GM23338 (cell line): ENCODE results near the gene CDC45.

Source experiments
- EZH2phosphoT487 ChIP-seq: fragments of 200-600 bp; sonication (generic); IDR thresholded peaks from one replicate; pipeline ENCODE4 v1.8.1; 2018; ENCODE audit warnings: antibody characterized with exemption; ENCODE audit not compliant: unreplicated experiment
- TF ChIP-seq, protein P1 (sequence below), 2 experiments: fragments of 200-600 bp in 1 of 2; sonication (generic) in 1 of 2; conservative IDR thresholded peaks; 2 replicates each; pipeline versions ENCODE4 v1.5.1 to v1.6.1; 2016 to 2017; ENCODE audit warnings: antibody characterized with exemption in 2 of 2, low read depth in 2 of 2, mild to moderate bottlenecking in 2 of 2, moderate library complexity in 1 of 2

DNA sequence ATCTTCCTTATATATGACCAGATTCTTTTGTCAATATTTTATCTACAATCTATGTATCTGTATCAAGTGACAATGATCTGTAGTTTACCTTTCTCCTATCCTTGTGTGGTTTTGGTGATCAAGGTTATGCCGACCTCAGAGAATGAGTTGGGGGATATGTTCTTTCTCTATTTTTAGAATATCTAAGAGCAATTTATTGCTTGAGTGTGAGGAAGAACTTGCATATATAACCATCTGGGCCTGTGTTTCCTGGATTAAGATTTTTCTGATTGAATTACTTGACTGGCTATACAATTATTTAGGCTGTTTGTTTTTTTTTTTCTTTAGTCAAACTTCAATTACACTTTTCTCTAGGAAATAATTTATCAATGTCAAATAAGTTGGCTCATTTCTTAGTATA is 18.2 kb upstream of the CDC45 start:
- no peak for TF ChIP-seq EZH2phosphoT487
- TF ChIP-seq, protein P1, sequence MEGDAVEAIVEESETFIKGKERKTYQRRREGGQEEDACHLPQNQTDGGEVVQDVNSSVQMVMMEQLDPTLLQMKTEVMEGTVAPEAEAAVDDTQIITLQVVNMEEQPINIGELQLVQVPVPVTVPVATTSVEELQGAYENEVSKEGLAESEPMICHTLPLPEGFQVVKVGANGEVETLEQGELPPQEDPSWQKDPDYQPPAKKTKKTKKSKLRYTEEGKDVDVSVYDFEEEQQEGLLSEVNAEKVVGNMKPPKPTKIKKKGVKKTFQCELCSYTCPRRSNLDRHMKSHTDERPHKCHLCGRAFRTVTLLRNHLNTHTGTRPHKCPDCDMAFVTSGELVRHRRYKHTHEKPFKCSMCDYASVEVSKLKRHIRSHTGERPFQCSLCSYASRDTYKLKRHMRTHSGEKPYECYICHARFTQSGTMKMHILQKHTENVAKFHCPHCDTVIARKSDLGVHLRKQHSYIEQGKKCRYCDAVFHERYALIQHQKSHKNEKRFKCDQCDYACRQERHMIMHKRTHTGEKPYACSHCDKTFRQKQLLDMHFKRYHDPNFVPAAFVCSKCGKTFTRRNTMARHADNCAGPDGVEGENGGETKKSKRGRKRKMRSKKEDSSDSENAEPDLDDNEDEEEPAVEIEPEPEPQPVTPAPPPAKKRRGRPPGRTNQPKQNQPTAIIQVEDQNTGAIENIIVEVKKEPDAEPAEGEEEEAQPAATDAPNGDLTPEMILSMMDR (conservative IDR thresholded peaks at IDR 0.05; ENCODE audit: low read depth in 2 of 2), result no peak
